ENCODE data around the gene MRGPRX3. TPM values are rescaled to one million over a fixed set of nuclear protein-coding genes. Genes with fewer than 3 reads are reported as not detected.
"Not testable (repeated sequence)": the region's sequence is repeated elsewhere in the genome, so short reads cannot be mapped to it uniquely, and the experiment has no call there.

The MRGPRX3 gene
- polyA plus RNA-seq, 1 donor from 2014 or later, result not detected

GRCh38 chr11:18115360-18116127 is 16.8 kb upstream of the MRGPRX3 start:
- no peak overlapping the region for H3K4me3 ChIP-seq (ENCODE audit: low read length)
- H2AFZ ChIP-seq (ENCODE audit: low read depth, low read length), result no peak overlapping the region
- H3K27ac ChIP-seq (ENCODE audit: low read length), result no peak overlapping the region
- H4K20me1 ChIP-seq (ENCODE audit: insufficient read depth), result no peaks in the 10 kb centered on the region
- no peaks in the 10 kb centered on the region for H3K36me3 ChIP-seq (ENCODE audit: insufficient read depth, low read length)
- no peaks in the 10 kb centered on the region for H3K27me3 ChIP-seq (ENCODE audit: insufficient read depth, low read depth, low read length)
- no peaks in the 10 kb centered on the region for H3K9me3 ChIP-seq (ENCODE audit: low read length)
- TF ChIP-seq EZH2 (IDR thresholded peaks at IDR 0.05; ENCODE audit: borderline replicate concordance, insufficient read depth, low read length, poor library complexity, severe bottlenecking) (no peak), MXI1 (conservative IDR thresholded peaks at IDR 0.05; ENCODE audit: poor library complexity, severe bottlenecking) (peak; percentile 37), EP300 (conservative IDR thresholded peaks at IDR 0.05; ENCODE audit: poor library complexity, severe bottlenecking) (no peak), RAD21 (conservative IDR thresholded peaks at IDR 0.05) (peak; percentile 91), CTCF (IDR thresholded peaks at IDR 0.05; ENCODE audit: poor library complexity, severe bottlenecking) (peak; percentile 91), SMC3 (conservative IDR thresholded peaks at IDR 0.05; ENCODE audit: poor library complexity) (peak; percentile 82), POLR2AphosphoS5 (IDR thresholded peaks at IDR 0.05) (no peak)
- no peaks in the 10 kb centered on the region for H3K9me2 ChIP-seq (ENCODE audit: insufficient read depth, low read length)
- H3K9ac ChIP-seq (ENCODE audit: low read length), result no peak overlapping the region
- no peaks in the 10 kb centered on the region for H3K79me2 ChIP-seq (replicated peaks; ENCODE audit: insufficient read depth, low read length)
- H3K4me2 ChIP-seq (ENCODE audit: low read length), result no peak overlapping the region
- no peaks in the 10 kb centered on the region for H3F3A ChIP-seq (ENCODE audit: insufficient read depth, low read length, poor library complexity, severe bottlenecking)

GRCh38 chr11:18121331-18121828 is 11.0 kb upstream of the MRGPRX3 start:
- not testable (repeated sequence) for H2AFZ ChIP-seq (ENCODE audit: low read depth, low read length); H3K36me3 ChIP-seq (ENCODE audit: insufficient read depth, low read length); H3K9me2 ChIP-seq (ENCODE audit: insufficient read depth, low read length); H3K27ac ChIP-seq (ENCODE audit: low read length); H3K9ac ChIP-seq (ENCODE audit: low read length); H3K27me3 ChIP-seq (ENCODE audit: insufficient read depth, low read depth, low read length); H3K9me3 ChIP-seq (ENCODE audit: low read length); H3F3A ChIP-seq (ENCODE audit: insufficient read depth, low read length, poor library complexity, severe bottlenecking); H3K4me2 ChIP-seq (ENCODE audit: low read length); H3K4me3 ChIP-seq (ENCODE audit: low read length); H3K79me2 ChIP-seq (replicated peaks; ENCODE audit: insufficient read depth, low read length); H4K20me1 ChIP-seq (ENCODE audit: insufficient read depth)

GRCh38 chr11:18131115-18131514 is 1.3 kb upstream of the MRGPRX3 start:
- H2AFZ ChIP-seq (ENCODE audit: low read depth, low read length); H3K9me3 ChIP-seq (ENCODE audit: low read length); H3K4me3 ChIP-seq (ENCODE audit: low read length); H3K9ac ChIP-seq (ENCODE audit: low read length); H3K27ac ChIP-seq (ENCODE audit: low read length); H3K9me2 ChIP-seq (ENCODE audit: insufficient read depth, low read length); H3K27me3 ChIP-seq (ENCODE audit: insufficient read depth, low read depth, low read length); H3K79me2 ChIP-seq (replicated peaks; ENCODE audit: insufficient read depth, low read length); H3F3A ChIP-seq (ENCODE audit: insufficient read depth, low read length, poor library complexity, severe bottlenecking); H3K36me3 ChIP-seq (ENCODE audit: insufficient read depth, low read length); H3K4me2 ChIP-seq (ENCODE audit: low read length); H4K20me1 ChIP-seq (ENCODE audit: insufficient read depth): not testable (repeated sequence)

GRCh38 chr11:18135308-18135707 is 2.9 kb downstream of the MRGPRX3 start:
- no peak overlapping the region for H3K27ac ChIP-seq (ENCODE audit: low read length)
- TF ChIP-seq RAD21 (conservative IDR thresholded peaks at IDR 0.05) (no peak), EZH2 (IDR thresholded peaks at IDR 0.05; ENCODE audit: borderline replicate concordance, insufficient read depth, low read length, poor library complexity, severe bottlenecking) (no peak), CTCF (IDR thresholded peaks at IDR 0.05; ENCODE audit: poor library complexity, severe bottlenecking) (no peak), MXI1 (conservative IDR thresholded peaks at IDR 0.05; ENCODE audit: poor library complexity, severe bottlenecking) (no peak), EP300 (conservative IDR thresholded peaks at IDR 0.05; ENCODE audit: poor library complexity, severe bottlenecking) (no peak), SMC3 (conservative IDR thresholded peaks at IDR 0.05; ENCODE audit: poor library complexity) (no peak), POLR2AphosphoS5 (IDR thresholded peaks at IDR 0.05) (no peak), TAF1 (IDR thresholded peaks at IDR 0.05; ENCODE audit: low read depth) (no peak), REST (IDR thresholded peaks at IDR 0.05; ENCODE audit: borderline replicate concordance) (no peak)
- H3K4me2 ChIP-seq (ENCODE audit: low read length), result no peak overlapping the region
- H3K36me3 ChIP-seq (ENCODE audit: insufficient read depth, low read length), result no peaks in the 10 kb centered on the region
- H3K9ac ChIP-seq (ENCODE audit: low read length), result no peak overlapping the region
- no peaks in the 10 kb centered on the region for H3K27me3 ChIP-seq (ENCODE audit: insufficient read depth, low read depth, low read length)
- no peak overlapping the region for H2AFZ ChIP-seq (ENCODE audit: low read depth, low read length)
- no peak overlapping the region for H3K4me3 ChIP-seq (ENCODE audit: low read length)
- no peaks in the 10 kb centered on the region for H3K79me2 ChIP-seq (replicated peaks; ENCODE audit: insufficient read depth, low read length)
- H3K9me3 ChIP-seq (ENCODE audit: low read length), result no peaks in the 10 kb centered on the region
- no peaks in the 10 kb centered on the region for H4K20me1 ChIP-seq (ENCODE audit: insufficient read depth)
- no peaks in the 10 kb centered on the region for H3K9me2 ChIP-seq (ENCODE audit: insufficient read depth, low read length)
- no peaks in the 10 kb centered on the region for H3F3A ChIP-seq (ENCODE audit: insufficient read depth, low read length, poor library complexity, severe bottlenecking)

Measured in neural cell (in vitro differentiated cells).